GM10266 (cell line): ENCODE results near the gene BOLL.
A peak's percentile ranks its signal among the peaks of the same experiment; 100 is the strongest.
"Not testable (repeated sequence)": the region's sequence is repeated elsewhere in the genome, so short reads cannot be mapped to it uniquely, and the experiment has no call there.

Source experiments
- DNase-seq: peaks from one replicate; pipeline ENCODE4 v3.0.0; 2012; ENCODE audit errors: extremely low spot score
- TF ChIP-seq, protein P1 (sequence below): IDR thresholded peaks from 2 replicates; pipeline ENCODE4 v1.5.1; 2012; ENCODE audit warnings: mild to moderate bottlenecking, low read depth; ENCODE audit not compliant: control insufficient read depth, insufficient read depth; ENCODE audit errors: missing control alignments

Gene BOLL

DNA sequence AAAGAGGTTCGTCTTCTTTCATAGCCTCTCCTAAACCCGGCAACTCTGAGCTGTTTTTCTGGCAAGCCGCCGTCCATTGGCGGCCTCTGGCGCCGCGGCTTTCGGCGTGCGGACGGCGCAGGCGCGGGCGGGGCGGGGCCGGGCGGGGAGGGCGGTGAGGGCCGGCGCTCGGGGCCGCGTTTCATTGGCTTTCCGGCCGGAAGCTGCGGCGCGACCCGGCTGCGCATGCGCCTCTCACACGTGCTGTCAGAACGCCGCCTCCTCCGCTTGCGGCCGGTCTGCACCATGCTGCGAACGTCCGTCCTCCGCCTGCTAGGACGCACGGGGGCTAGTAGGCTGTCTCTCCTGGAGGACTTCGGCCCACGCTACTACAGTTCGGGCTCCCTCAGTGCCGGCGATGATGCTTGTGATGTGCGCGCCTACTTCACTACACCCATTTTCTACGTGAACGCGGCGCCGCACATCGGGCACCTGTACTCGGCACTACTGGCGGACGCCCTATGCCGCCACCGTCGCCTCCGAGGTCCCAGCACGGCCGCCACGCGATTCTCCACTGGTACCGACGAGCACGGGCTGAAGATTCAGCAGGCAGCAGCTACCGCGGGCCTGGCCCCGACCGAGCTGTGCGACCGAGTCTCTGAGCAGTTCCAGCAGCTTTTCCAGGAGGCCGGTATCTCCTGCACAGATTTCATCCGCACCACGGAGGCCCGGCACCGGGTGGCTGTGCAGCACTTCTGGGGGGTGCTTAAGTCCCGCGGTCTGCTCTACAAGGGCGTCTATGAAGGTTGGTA is 79.8 kb downstream of the BOLL start, which contains the start of gene MARS2:
TSS of gene MARS2 (plus strand) at position 249 of the 791 bp plus-strand sequence. CDS start at position 286, 37 bp downstream.
- peak; percentile 94 for DNase-seq
- TF ChIP-seq, protein P1, sequence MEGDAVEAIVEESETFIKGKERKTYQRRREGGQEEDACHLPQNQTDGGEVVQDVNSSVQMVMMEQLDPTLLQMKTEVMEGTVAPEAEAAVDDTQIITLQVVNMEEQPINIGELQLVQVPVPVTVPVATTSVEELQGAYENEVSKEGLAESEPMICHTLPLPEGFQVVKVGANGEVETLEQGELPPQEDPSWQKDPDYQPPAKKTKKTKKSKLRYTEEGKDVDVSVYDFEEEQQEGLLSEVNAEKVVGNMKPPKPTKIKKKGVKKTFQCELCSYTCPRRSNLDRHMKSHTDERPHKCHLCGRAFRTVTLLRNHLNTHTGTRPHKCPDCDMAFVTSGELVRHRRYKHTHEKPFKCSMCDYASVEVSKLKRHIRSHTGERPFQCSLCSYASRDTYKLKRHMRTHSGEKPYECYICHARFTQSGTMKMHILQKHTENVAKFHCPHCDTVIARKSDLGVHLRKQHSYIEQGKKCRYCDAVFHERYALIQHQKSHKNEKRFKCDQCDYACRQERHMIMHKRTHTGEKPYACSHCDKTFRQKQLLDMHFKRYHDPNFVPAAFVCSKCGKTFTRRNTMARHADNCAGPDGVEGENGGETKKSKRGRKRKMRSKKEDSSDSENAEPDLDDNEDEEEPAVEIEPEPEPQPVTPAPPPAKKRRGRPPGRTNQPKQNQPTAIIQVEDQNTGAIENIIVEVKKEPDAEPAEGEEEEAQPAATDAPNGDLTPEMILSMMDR, result no peak

DNA sequence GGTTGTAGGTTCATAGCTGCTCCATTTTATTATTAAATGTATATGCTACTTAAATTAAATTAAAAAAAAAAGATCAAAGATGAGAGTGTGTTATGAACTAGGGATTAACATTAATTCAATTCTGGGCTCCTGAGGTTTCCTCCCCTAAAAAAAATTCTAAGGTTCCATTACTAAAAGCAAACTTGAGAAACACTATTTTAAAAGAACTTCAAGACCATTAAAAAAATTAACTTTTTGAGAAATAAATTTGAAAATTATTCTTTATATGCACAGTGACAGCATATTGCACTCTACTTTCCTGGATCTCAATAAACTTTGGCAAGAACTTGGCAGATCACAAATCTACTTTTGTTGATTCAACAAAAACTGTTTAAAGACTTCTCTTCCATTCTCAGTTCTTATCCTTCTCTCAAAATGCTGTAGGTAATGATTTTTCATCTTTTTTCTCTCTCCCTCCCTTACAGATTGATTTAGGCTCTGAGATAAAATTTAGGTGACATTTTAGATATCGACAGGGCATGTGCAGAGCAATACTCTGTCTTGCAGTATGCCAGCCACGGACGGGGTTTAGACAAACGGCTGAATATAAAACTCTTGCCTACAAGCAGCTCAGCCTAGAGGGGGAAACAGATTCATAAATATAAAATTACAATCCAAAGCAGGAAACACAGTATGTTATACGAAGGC is 80.5 kb downstream of the BOLL start:
- no peak for DNase-seq
- TF ChIP-seq, protein P1, result no peak

DNA sequence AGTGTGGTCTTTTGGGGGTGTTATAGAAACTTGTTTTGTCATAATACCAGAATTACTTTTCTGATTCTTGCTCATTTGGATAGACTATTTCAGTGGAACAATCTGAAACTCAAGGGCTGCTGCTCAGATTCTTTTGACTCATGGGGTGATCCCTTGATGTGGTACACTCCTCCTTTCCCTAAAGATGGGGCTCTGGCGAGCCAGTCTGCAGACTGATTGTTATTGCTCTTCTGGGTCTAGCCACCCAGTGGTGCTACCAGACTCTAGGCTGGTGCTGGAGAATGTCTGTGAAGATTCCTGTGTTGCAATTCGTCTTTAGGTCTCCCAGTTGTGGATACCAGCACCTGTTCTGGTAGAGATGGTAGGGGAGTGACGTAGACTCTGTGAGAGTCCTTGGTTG is 84.2 kb downstream of the BOLL start:
- TF ChIP-seq, protein P1, result no peak
- no peak for DNase-seq

DNA sequence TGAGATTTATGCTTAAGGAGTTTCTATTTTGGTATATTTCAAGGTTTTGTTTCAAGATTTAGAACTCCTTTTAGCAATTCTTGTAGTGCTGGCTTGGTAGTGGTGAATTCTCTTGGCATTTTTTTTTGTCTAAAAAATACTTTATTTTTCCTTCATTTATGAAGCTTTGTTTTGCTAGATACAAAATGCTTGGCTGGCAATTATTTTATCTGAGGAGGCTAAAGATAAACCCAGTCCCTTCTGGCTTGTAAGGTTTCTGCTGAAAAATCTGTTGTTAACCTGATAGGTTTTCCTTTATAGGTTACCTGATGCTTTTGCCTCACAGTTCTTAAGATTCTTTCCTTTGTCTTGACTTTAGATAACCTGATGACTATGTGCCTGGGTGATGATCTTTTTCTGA is 85.4 kb downstream of the BOLL start:
- DNase-seq, result not testable (repeated sequence)

DNA sequence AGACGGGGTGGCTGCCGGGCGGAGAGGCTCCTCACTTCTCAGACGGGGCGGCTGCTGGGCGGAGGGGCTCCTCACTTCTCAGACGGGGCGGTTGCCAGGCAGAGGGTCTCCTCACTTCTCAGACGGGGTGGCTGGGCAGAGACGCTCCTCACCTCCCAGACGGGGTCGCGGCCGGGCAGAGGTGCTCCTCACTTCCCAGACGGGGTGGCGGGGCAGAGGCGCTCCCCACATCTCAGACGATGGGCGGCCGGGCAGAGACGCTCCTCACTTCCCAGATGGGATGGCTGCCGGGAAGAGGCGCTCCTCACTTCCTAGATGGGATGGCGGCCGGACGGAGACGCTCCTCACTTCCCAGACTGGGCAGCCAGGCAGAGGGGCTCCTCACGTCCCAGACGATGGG is 88.5 kb downstream of the BOLL start:
- DNase-seq, result not testable (repeated sequence)

DNA sequence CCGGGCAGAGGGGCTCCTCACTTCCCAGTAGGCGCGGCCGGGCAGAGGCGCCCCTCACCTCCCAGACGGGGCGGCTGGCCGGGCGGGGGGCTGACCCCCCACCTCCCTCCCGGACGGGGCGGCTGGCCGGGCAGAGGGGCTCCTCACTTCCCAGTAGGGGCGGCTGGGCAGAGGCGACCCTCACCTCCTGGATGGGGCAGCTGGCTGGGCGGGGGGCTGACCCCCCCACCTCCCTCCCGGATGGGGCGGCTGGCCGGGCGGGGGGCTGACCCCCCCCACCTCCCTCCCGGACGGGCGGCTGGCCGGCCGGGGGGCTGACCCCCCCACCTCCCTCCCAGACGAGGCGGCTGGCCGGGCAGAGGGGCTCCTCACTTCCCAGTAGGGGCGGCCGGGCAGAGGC is 89.1 kb downstream of the BOLL start:
- not testable (repeated sequence) for DNase-seq

DNA sequence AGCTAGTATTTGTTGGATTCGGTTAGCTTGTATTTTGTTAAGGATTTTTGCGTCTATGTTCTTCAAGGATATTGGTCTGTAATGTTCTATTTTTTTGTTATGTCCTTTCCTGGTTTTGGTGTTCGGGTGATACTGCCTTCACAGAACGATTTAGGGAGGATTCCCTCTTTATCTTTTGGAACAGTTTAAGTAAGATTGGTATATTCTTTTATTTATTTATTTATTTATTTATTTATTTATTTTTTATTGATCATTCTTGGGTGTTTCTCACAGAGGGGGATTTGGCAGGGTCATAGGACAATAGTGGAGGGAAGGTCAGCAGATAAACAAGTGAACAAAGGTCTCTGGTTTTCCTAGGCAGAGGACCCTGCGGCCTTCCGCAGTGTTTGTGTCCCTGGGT is 89.9 kb downstream of the BOLL start:
- DNase-seq, result not testable (repeated sequence)

DNA sequence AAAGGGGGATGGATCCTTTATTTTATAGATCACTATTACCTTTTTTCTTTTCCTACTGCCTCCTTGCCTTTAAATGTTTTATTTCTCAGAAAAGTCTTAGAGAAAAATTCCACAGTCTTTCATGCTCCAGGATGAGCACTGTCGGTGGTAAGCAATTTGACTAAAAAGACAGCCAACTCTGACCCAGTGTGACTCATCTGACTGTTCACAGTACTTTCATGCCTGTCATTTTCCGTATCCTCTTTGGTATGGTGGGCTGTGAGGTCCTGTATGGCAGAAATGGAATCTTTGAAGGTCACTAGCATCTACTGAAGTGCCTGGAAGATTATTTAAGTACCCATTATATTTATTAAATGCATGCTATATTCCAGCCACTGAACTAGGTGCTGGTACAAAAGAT is 107.6 kb downstream of the BOLL start:
- TF ChIP-seq, protein P1, result no peak
- DNase-seq, result no peak

DNA sequence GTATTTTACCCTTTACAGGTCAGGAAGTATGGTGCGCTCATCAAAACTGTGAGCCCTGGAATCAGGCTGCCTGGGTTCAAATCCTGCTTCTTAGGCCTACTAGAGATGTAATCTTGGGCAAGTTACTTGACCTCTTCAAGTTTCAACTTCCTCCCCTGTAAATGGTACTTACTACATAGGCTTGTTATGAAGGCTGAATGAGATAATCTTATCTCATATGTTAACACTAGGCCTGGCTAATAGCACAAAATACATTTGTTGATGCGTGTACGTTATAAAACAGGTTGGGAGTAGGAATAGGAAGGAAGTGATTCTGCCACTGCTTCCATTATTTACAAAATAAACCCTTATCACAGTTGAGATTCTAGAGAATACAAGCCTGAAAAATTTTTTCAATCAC is 108.1 kb downstream of the BOLL start:
- TF ChIP-seq, protein P1, result no peak
- DNase-seq, result no peak
